B cell (primary cell): ENCODE measurements around the gene CNOT8.

Experiments used
- EZH2 ChIP-seq: IDR thresholded peaks from 2 replicates; pipeline ENCODE4 v1.6.1; 2012; ENCODE audit warnings: borderline replicate concordance, low read depth, mild to moderate bottlenecking, moderate library complexity, low read length; ENCODE audit not compliant: insufficient read depth, poor library complexity, severe bottlenecking
- TF ChIP-seq, protein P1 (sequence below): fragments of 200-600 bp; IDR thresholded peaks from one replicate; pipeline ENCODE4 v1.8.0; 2022; ENCODE audit warnings: antibody characterized with exemption, mild to moderate bottlenecking

DNA sequence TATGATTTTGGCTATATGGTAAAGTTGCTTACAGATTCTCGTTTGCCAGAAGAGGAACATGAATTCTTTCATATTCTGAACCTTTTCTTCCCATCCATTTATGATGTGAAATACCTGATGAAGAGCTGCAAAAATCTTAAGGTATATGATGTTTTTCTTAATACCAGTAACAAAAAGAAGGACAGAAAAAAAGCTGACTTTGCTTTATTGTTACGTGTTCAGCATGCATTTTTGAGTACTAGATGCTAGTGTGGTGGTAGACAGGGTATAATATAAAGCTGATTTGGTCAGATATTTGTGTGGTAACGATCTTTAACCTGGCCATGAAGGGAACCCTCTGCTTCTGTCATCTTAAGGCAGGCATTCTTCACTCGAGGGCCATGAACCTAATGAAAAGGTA is 13.3 kb downstream of the CNOT8 start:
- no peak for TF ChIP-seq EZH2
- TF ChIP-seq, protein P1, sequence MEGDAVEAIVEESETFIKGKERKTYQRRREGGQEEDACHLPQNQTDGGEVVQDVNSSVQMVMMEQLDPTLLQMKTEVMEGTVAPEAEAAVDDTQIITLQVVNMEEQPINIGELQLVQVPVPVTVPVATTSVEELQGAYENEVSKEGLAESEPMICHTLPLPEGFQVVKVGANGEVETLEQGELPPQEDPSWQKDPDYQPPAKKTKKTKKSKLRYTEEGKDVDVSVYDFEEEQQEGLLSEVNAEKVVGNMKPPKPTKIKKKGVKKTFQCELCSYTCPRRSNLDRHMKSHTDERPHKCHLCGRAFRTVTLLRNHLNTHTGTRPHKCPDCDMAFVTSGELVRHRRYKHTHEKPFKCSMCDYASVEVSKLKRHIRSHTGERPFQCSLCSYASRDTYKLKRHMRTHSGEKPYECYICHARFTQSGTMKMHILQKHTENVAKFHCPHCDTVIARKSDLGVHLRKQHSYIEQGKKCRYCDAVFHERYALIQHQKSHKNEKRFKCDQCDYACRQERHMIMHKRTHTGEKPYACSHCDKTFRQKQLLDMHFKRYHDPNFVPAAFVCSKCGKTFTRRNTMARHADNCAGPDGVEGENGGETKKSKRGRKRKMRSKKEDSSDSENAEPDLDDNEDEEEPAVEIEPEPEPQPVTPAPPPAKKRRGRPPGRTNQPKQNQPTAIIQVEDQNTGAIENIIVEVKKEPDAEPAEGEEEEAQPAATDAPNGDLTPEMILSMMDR = no peak
